Panc1 (cell line): ENCODE results near the gene FUT8. TPM values are rescaled to one million over a fixed set of nuclear protein-coding genes. Genes with fewer than 3 reads are reported as not detected.

Experiments
- ATAC-seq: fragments of 200-7000 bp; cut with Tn5 transposase; 2 replicates; pipeline ENCODE4 v1.9.1; 2020; ENCODE audit warnings: mild to moderate bottlenecking, moderate library complexity
- BruUV-seq: library from RNA; stranded (reverse); fragments of 400-500 nt; replicated peaks from 2 replicates; lab custom pipeline; 2021; lab: Mats Ljungman, UMichigan
- CTCF ChIA-PET: fragments of 300-600 bp; sonication (Branson Sonifier 250); formaldehyde crosslinking; loops from one replicate; lab custom pipeline; 2022; ENCODE audit warnings: antibody characterized with exemption; lab: Charles Lee
- POLR2A ChIA-PET: fragments of 300-600 bp; sonication (Branson Sonifier 250); formaldehyde crosslinking; loops from one replicate; lab custom pipeline; 2022; ENCODE audit warnings: antibody characterized with exemption; lab: Charles Lee
- DNase-seq: peaks from one replicate; pipeline ENCODE4 v3.0.0-alpha.2; 2010; ENCODE audit warnings: low read depth, low spot score
- H3K27ac ChIP-seq: 2 replicates; pipeline ENCODE4 v1.5.1; 2011; ENCODE audit warnings: mild to moderate bottlenecking, low read length, inconsistent platforms
- H3K27me3 ChIP-seq: fragments of 200-500 bp; sonication (Bioruptor generic); 2 replicates; pipeline ENCODE4 v1.6.0; 2014; ENCODE audit warnings: low read length, inconsistent platforms; ENCODE audit not compliant: control insufficient read depth, insufficient read depth
- H3K36me3 ChIP-seq: fragments of 200-500 bp; sonication (Bioruptor generic); 2 replicates; pipeline ENCODE4 v1.5.1; 2014; ENCODE audit warnings: inconsistent platforms, mild to moderate bottlenecking, low read length, moderate library complexity; ENCODE audit not compliant: control insufficient read depth, insufficient read depth
- H3K4me1 ChIP-seq: 2 replicates; pipeline ENCODE4 v1.5.1; 2011; ENCODE audit warnings: inconsistent platforms, mild to moderate bottlenecking, low read length, moderate library complexity; ENCODE audit not compliant: control insufficient read depth, insufficient read depth
- H3K4me3 ChIP-seq, 2 experiments: 2 replicates each; pipeline ENCODE4 v1.5.1; 2011 to 2012; ENCODE audit warnings: low read depth in 2 of 2, low read length in 2 of 2, mild to moderate bottlenecking in 2 of 2, inconsistent platforms in 1 of 2, moderate library complexity in 1 of 2
- H3K9me3 ChIP-seq: fragments of 200-500 bp; sonication (Bioruptor generic); 2 replicates; pipeline ENCODE4 v1.5.1; 2014; ENCODE audit warnings: low read depth, mild to moderate bottlenecking, inconsistent platforms, low read length, moderate library complexity; ENCODE audit not compliant: control insufficient read depth, insufficient read depth
- CTCF ChIP-seq: fragments of 450-650 bp; IDR thresholded peaks from 2 replicates; pipeline ENCODE4 v1.5.1; 2017; ENCODE audit warnings: mild to moderate bottlenecking
- POLR2AphosphoS5 ChIP-seq: IDR thresholded peaks from 2 replicates; pipeline ENCODE4 v1.6.1; 2012; ENCODE audit warnings: mild to moderate bottlenecking, low read depth, low read length, moderate library complexity
- REST ChIP-seq, 2 experiments: IDR thresholded peaks; 2 replicates each; pipeline ENCODE4 v1.6.1; 2011 to 2012; ENCODE audit warnings: low read depth in 2 of 2, control low read depth in 1 of 2, low read length in 1 of 2, mild to moderate bottlenecking in 1 of 2, moderate library complexity in 1 of 2; ENCODE audit not compliant: insufficient read depth in 1 of 2
- SIN3A ChIP-seq: IDR thresholded peaks from 2 replicates; pipeline ENCODE4 v1.6.1; 2012; ENCODE audit warnings: low read depth, mild to moderate bottlenecking, low read length, moderate library complexity, borderline replicate concordance; ENCODE audit not compliant: insufficient read depth
- TCF7L2 ChIP-seq: IDR thresholded peaks from 2 replicates; pipeline ENCODE4 v1.6.1; 2011; ENCODE audit warnings: mild to moderate bottlenecking, low read depth, low read length, inconsistent platforms
- in situ Hi-C: cut with HindIII; loops from 2 replicates; pipeline ENCODE4 v1.10.0; 2016; ENCODE audit warnings: low sequenced_read_pairs, low pct_unique_long_range_greater_than_20kb
- intact Hi-C: fragments of 100-400 bp; cut with micrococcal nuclease; formaldehyde crosslinking; loops from one replicate; pipeline ENCODE4 v1.10.0; 2022; ENCODE audit not compliant: unreplicated experiment
- total RNA-seq: library from RNA; stranded (reverse); gene quantifications from one replicate; pipeline ENCODE4 v1.2.1, GENCODE V29; 2021; ENCODE audit not compliant: unreplicated experiment

FUT8 gene
- total RNA-seq, 1 experiment from 2014 or later: 31.4 TPM

- intact Hi-C loops: no loop called here
- Histone ChIP-seq H3K4me3 (no peak overlapping the region), H3K4me1 (no peaks in the 10 kb centered on the region), H3K36me3 (no peaks in the 10 kb centered on the region), H3K27ac (no peak overlapping the region), H3K9me3 (no peaks in the 10 kb centered on the region), H3K27me3 (no peaks in the 10 kb centered on the region)
- ATAC-seq (no peak), DNase-seq (no peak)
- CTCF ChIA-PET: no interaction called here
- in situ Hi-C loops: no loop called here
- no TSS peak for BruUV-seq
- no peak for TF ChIP-seq POLR2AphosphoS5
- no peak for TF ChIP-seq SIN3A
- no peak for TF ChIP-seq CTCF
- TF ChIP-seq REST (IDR thresholded peaks at IDR 0.05; ENCODE audit: insufficient read depth in 1 of 2, low read depth in 2 of 2, low read length in 1 of 2): no peak
- no peak for TF ChIP-seq TCF7L2
- POLR2A ChIA-PET: interaction anchor here (0.6 kb wide), 1 partner anchor 46 kb away, joined by 12 read pairs; no protein-coding TSS in a partner anchor
These were observed 64.4 kb downstream of the FUT8 start for GRCh38 chr14:65476942-65477318.

GRCh38 chr14:65478017-65478416 lies 65.5 kb downstream of the FUT8 start:
- TF ChIP-seq POLR2AphosphoS5: no peak
- no peak for TF ChIP-seq TCF7L2
- TF ChIP-seq CTCF: no peak
- TF ChIP-seq REST (IDR thresholded peaks at IDR 0.05; ENCODE audit: insufficient read depth in 1 of 2, low read depth in 2 of 2, low read length in 1 of 2): no peak
- TF ChIP-seq SIN3A: no peak
- no TSS peak for BruUV-seq
- DNase-seq: no peak
- no peaks in the 10 kb centered on the region for H3K36me3 ChIP-seq
- no peaks in the 10 kb centered on the region for H3K9me3 ChIP-seq
- in situ Hi-C loops (no loop called here), intact Hi-C loops (no loop called here)
- ATAC-seq: no peak
- ChIA-PET CTCF (no interaction called here), POLR2A (interaction anchor here (0.6 kb wide), 1 partner anchor 265 kb away, joined by 5 read pairs; no protein-coding TSS in a partner anchor)
- no peak overlapping the region for H3K4me3 ChIP-seq
- no peaks in the 10 kb centered on the region for H3K27me3 ChIP-seq
- H3K4me1 ChIP-seq: no peaks in the 10 kb centered on the region
- no peak overlapping the region for H3K27ac ChIP-seq
